Smooth muscle cell of the brain vasculature (primary cell): Measurements from ENCODE around the gene STK11.
"Not testable (repeated sequence)": the region's sequence is repeated elsewhere in the genome, so short reads cannot be mapped to it uniquely, and the experiment has no call there.

ENCODE experiments used
- DNase-seq: peaks from one replicate; pipeline ENCODE4 v3.0.0-alpha.2; 2012; ENCODE audit warnings: low read depth, low spot score

The STK11 gene

DNA sequence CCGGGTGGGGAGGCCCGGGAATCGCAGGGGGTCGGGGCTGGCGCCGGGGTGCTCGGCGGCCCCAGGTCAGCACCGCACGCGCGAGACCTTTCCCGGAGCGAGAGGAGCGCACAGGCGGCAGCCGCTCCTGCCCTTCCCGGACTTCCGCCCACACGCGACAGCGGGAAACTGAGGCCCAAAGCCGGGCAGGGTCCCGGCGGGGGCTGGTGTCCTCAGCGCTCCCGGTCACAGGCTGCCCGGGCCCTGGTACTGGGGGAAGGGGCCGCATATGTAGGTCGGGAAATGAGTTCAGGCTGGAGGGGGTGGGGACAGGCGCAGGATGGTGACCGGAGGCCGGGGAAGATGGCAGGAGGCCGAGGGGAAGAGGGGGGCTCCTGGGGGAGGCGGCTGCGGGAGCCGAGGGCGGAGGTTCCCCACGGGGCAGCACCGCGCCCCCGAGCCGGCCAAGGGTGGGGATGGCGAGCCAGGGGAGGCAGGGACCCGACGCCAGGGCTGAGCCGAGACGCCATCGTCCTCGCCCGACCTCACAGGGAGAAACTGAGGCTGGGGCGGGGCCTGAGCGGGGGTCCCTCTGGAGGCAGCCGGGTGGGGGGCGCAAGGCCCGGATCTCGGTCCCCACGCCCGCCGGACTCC lies 31.6 kb downstream of the STK11 start:
- DNase-seq = no peak

GRCh38 chr19:1237754-1238368 lies 32.3 kb downstream of the STK11 start, which contains the start of gene CBARP:
CBARP (minus strand) TSS chr19:1238005; CDS start chr19:1236100, 1,905 bp downstream.
- no peak for DNase-seq

DNA sequence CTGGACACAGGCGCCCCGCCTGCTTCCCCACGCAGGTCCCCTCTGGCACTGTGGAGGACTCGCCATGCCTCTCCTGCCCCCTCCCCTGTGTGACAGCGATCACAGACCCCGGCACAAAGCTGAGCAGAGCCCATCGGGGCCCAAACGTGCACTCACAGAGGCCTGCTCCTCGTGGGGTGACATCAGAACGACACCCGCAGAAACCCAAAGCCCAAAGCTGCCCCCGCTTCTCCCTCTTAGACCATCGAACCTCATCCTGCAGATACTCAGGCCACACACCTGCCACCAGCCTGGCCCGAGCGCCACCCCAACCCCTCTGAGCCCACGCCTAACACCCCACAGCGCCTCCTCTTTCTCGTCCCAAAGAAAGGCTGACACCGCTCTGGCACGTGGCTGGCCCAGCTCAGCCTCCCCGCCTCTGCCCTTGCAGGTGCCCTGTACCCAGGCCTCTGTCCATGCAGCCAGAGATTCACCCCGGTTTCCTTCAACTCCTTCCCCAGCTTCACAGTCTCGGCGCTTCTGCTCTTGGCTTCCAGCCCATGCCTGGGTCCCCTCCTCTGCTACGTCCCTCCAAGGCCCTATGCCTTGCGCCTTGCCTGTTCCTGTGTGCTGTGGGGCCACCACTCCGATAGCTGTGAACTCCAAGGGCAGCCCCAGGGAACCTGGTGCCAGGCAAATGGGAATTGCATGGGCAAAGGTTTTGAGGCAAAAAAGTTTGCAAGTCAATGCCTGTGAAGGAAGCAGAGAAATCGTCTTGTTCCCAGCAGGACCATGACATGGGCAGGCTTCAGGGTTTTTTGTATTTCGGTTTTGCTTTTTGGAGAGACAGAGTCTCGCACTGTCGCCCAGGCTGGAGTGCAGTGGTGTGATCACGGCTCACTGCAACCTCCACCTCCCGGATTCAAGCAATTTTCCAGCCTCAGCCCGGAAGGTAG lies 33.1 kb downstream of the STK11 start:
- DNase-seq = no peak

DNA sequence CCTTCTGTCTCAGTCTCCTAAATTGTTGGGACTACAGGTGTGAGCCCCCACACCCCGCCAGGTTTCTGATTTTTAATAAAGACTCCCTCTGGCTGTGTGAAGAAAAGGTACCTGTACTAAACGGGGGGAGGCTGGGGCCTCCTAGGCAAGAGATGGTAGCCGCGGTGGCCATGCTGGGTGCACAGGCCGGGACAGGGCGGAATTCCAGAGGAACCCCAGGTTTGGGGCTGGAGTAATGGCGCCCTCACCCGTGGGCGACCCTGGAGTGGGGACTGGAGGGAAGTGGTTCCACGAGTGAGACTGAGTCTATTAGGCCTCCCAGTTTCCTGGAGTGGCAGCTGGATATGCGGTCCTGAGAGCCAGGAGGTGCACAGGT lies 33.8 kb downstream of the STK11 start:
- DNase-seq = no peak

- no peak for DNase-seq
Measured at GRCh38 chr19:1239796-1240737, 34.5 kb downstream of the STK11 start.

DNA sequence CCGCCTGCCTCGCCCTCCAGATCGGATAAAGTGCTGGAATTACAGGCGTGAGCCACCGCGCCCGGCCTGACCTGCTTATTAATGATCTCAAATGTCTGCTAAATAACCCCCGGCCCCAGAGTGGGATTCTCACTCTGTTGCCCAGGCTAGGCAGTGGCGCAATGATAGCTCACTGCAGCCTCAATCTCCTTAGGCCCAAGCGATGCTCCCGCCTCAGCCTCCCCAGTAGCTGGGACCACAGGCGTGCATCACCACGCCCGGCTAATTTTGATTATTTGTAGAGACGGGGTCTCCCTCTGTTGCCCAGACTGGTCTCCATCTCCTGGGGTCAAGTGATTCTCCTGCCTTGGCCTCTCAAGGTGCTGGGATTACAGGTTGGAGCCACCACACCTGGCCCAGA lies 35.3 kb downstream of the STK11 start:
- DNase-seq = no peak

GRCh38 chr19:1241417-1242095 lies 36.0 kb downstream of the STK11 start, which contains the start of gene ATP5F1D:
ATP5F1D (plus strand) TSS chr19:1241751; CDS start chr19:1241851, 100 bp downstream.
- DNase-seq = no peak

DNA sequence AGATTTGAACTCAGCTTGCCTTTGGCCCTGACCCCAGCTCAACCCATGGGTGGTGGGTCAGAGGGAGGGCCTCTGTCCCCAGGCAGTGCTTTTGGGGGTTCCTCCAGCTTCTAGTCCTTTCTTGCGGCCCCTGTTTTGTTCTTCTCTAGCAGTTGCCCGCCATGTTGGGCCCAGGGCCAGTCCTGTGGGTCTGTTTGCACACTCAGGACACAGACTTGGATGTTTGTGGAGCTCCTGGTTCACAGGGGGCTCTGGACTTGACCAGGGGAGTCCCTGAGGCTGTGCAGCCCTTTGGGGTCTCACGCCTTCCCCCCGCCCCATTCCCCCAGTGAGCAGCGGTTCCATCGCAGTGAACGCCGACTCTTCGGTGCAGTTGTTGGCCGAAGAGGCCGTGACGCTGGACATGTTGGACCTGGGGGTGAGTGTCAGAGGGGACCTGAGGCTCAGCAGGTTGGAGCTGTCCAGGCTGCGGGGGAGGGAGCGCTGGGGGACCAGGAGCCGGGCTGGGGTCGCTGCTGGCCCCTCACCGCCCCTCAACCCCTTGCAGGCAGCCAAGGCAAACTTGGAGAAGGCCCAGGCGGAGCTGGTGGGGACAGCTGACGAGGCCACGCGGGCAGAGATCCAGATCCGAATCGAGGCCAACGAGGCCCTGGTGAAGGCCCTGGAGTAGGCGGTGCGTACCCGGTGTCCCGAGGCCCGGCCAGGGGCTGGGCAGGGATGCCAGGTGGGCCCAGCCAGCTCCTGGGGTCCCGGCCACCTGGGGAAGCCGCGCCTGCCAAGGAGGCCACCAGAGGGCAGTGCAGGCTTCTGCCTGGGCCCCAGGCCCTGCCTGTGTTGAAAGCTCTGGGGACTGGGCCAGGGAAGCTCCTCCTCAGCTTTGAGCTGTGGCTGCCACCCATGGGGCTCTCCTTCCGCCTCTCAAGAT lies 38.5 kb downstream of the STK11 start:
- DNase-seq = no peak

DNA sequence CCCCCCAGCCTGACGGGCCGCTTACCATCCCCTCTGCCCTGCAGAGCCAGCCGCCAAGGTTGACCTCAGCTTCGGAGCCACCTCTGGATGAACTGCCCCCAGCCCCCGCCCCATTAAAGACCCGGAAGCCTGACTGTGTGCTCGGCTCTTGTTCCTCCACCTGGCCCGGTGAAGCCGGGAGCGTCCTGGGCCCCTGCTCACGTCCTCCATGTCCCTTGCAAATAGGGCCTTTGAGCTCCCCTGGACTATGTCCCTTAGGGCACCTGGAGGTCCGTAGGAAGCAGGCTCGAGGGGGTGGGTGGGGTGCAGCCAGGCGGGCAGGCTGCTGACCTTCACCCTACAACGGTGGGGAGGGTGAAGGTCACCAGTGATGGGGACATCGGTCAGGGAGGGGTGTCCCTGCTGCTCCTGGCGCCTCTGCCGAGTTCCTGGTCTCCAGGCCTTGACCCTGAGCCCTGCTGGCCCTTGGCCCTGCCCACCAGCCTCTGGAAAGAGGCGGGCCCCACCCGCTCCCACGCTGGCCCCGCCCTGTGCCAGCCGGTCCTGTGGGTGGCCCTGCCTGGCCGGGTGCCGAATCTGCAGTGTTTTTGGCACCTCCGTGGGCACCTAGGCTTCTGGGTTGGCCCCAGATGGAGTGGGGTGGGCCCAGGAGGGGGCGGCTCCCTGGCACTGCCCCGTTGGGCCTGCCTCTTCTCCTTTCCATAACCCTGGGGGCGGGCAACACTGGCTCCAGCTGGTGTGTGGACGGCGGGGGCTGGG lies 39.3 kb downstream of the STK11 start:
- no peak for DNase-seq

DNA sequence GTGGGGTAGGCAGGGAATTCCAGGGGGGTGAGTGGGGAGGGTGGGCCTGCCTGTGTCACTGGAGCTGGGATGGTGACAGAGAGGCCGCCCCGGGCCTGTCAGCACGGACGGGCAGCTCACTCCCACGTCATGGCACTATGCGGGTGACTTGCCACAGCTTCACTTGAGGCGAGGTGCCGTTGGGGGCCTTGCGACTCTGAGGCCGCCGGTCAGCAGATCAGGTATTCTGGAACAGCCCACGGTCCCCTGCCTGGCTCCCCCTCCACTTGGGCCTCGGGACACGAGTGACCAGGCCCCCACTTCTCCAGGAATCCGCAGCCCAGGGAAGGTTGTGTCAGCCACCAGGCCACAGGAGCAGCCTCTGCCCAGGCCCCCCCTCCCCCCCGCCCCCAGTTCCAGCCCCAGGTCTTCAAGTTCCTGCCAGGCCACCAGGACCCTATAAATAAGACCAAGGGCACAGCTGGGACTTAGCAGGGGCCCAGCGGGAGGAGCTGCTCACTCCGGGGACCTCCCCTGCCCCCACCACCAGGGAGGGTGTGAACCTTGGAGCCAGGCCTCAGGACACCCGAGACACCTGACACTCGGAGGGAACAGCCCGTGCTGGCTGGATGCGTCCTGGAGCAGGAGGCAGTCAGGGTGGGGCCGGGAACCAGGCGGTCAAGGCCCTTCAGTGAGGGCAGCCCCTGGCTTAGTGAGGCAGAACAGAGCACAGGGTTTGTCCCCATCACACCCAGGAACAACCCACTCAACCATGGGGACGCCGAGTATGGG lies 40.1 kb downstream of the STK11 start:
- DNase-seq = no peak

DNA sequence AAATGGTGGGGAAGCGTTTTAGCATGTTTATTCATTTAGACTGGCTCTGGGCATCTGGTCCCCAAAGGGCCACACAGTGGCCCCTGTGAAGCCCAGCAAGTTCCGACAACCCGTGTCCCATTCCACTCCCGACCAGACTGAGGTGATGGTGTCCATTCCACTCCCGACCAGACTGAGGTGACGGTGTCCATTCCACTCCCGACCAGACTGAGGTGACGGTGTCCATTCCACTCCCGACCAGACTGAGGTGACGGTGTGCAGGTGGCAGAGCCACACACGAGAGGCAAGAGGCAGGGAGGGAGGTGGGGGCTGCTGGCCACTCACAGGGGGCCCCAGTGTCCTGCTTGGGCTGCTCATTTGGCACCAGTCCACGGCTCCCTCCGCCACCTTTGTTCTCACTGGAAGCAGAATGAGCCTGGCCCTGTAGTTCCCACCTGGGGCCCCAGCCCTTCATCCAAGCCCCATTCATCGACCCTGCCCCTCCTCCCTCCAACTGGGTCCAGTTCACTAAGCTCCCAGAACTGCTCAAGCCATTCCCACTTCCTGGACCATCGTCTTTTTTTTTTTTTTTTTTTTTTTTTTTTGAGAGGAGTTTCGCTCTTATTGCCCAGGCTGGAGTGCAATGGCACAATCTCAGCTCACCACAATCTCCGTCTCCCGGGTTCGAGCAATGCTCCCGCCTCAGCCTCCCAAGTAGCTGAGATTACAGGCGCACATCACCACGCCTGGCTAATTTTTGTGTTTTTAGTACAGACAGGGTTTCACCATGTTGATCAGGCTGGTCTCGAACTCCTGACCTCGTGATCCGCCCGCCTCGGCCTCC lies 40.9 kb downstream of the STK11 start:
- not testable (repeated sequence) for DNase-seq

- DNase-seq = no peak
Measured at GRCh38 chr19:1247748-1248138, 42.2 kb downstream of the STK11 start.

DNA sequence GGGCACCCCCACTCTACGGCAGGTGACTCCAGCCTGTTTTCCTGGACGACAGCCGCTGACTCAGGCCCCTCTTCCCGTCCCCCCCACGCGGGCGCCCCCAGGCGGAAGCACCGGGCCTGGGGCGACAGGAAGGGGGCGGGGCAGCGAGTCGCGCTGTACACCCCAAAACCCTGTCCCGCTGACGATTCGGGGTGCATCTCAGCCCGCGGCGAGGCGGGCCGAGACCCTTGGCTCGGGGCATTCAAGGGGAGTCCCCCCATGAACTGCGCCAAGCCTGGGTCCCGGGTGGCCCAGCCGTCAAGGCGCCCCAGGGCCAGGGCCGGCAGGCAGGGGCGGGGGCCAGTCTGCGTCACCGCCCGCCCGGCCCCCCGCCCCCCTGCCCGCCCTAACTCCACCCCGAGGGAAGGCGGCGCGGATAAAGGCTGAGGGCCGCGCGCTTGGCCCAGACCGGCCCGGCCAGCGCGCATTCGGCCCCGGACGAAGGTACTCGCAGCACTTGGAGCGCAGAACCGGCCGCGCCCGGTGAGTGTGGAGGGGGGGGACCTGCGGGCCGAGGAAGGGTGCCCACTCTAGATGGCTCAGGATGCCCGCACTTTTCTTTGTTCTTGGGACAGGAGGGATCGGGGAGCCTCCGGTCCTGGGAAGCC lies 42.7 kb downstream of the STK11 start, which contains the start of gene MIDN:
Gene MIDN (plus strand): TSS at position 445 of the 647 bp plus-strand sequence. CDS start 1,714 bp downstream, outside the sequence.
- DNase-seq = no peak

DNA sequence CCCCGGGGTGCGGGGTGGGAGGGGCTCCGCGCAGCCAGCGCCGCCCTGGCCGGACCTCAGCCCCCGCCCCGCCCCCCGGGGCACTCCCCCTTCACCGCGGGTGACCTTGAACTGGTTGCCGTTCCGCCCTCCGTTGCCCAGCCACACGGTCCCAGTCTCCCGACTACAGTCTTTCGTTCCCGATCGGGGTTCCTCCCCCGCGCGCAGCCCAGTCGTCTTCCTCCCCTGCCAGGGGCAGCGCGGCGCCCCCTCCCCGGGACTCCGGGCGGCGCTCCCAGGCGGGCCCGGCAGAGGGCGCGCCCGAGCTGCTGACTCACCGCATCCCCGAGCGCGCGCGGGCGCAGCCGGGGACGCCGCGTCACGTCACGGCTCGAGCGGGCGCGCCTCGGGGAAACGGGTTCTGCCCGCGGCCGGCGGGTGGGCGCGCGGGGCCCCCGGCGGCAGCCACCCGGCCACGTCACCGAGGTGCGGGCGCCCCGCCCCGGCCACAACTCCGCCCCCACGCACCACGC lies 43.3 kb downstream of the STK11 start:
- no peak for DNase-seq

DNA sequence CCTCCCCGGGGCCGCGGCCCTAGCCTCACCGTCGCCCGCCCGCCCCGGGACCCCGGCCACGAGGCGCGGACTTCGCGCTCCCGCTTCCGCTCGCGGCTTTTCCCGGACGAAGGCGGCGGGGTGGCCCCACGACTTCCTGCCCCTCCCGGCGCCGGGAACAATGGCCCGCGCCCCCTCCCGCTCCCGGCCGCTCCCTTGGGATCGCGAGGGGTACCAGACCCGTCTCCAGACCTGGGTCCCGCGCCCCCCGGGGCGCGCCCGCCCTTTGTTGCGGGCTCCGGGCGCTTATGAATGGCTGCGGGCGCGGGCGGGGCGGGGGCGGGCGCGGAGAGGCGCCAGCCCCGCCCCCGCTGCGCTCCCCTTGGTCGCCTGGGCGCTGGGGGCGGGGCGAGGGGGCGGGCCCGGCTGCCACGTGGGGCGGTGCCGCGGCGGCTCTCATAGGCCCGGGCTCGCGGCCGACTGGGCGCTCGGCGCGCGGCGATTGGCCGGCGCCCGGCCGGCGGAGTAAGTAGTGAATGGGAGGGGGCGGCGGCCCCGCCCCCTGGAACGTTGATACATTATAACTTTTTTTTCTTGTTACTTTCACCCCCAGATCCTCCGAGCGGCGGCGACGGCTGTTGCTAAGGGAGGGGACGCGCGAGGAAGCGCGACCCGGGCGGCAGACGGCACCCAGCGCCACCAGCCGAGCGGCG lies 43.9 kb downstream of the STK11 start:
- peak; percentile 93 for DNase-seq

- DNase-seq = no peak
Measured at GRCh38 chr19:1249990-1250436, 44.4 kb downstream of the STK11 start.
